ENCODE data around the gene CEBPE.

Gene CEBPE

GRCh38 chr14:23132970-23133369 lies 13.9 kb upstream of the CEBPE start:
- Histone ChIP-seq H2AFZ (ENCODE audit: low read depth, low read length, severe bottlenecking) (no peak overlapping the region), H3K36me3 (ENCODE audit: low read length) (no peaks in the 10 kb centered on the region), H3K9me3 (ENCODE audit: insufficient read depth, low read length) (no peaks in the 10 kb centered on the region), H3K9ac (ENCODE audit: low read length) (no peak overlapping the region), H3K27me3 (ENCODE audit: low read length) (no peaks in the 10 kb centered on the region), H3K9me2 (replicated peaks; ENCODE audit: insufficient read depth, low read length) (no peaks in the 10 kb centered on the region), H4K20me1 (ENCODE audit: low read depth, low read length) (no peaks in the 10 kb centered on the region), H3K4me3 (ENCODE audit: insufficient read depth, low read length, poor library complexity, severe bottlenecking) (no peak overlapping the region), H3F3A (ENCODE audit: insufficient read depth) (no peaks in the 10 kb centered on the region), H3K79me2 (ENCODE audit: insufficient read depth, low read length) (no peaks in the 10 kb centered on the region), H3K27ac (ENCODE audit: low read depth, low read length) (no peak overlapping the region), H3K4me2 (ENCODE audit: low read depth, low read length, poor library complexity, severe bottlenecking) (no peak overlapping the region)
- TF ChIP-seq, protein P1, sequence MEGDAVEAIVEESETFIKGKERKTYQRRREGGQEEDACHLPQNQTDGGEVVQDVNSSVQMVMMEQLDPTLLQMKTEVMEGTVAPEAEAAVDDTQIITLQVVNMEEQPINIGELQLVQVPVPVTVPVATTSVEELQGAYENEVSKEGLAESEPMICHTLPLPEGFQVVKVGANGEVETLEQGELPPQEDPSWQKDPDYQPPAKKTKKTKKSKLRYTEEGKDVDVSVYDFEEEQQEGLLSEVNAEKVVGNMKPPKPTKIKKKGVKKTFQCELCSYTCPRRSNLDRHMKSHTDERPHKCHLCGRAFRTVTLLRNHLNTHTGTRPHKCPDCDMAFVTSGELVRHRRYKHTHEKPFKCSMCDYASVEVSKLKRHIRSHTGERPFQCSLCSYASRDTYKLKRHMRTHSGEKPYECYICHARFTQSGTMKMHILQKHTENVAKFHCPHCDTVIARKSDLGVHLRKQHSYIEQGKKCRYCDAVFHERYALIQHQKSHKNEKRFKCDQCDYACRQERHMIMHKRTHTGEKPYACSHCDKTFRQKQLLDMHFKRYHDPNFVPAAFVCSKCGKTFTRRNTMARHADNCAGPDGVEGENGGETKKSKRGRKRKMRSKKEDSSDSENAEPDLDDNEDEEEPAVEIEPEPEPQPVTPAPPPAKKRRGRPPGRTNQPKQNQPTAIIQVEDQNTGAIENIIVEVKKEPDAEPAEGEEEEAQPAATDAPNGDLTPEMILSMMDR (IDR thresholded peaks at IDR 0.05; ENCODE audit: insufficient read depth, low read length, poor library complexity, severe bottlenecking) = no peak
- TF ChIP-seq EZH2phosphoT487 (conservative IDR thresholded peaks at IDR 0.05; ENCODE audit: low read length) = no peak

DNA sequence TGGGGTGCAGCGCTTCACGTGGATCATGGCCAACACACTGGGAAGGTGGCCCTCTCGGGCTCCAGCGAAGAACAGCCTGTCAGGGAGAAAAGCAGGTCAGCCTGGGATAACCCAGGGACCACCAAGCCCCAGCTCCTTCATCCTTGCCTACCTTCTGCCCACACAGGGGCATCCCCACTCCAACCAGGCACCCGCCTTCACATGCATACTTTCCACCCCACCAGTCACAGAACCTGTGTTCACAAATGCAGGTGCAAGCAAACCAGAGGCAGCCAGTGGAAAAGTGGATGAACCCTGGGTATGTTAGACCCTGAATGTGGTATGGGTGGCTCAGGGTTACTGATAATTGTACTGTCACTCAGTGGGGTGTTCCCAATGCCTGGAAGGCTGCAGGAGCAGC lies 12.4 kb upstream of the CEBPE start:
- H3K27me3 ChIP-seq (ENCODE audit: low read length) = no peaks in the 10 kb centered on the region
- no peak overlapping the region for H3K4me3 ChIP-seq (ENCODE audit: insufficient read depth, low read length, poor library complexity, severe bottlenecking)
- TF ChIP-seq, protein P1 (IDR thresholded peaks at IDR 0.05; ENCODE audit: insufficient read depth, low read length, poor library complexity, severe bottlenecking) = no peak
- no peak for TF ChIP-seq EZH2phosphoT487 (conservative IDR thresholded peaks at IDR 0.05; ENCODE audit: low read length)
- no peak overlapping the region for H3K4me2 ChIP-seq (ENCODE audit: low read depth, low read length, poor library complexity, severe bottlenecking)
- H3K9me2 ChIP-seq (replicated peaks; ENCODE audit: insufficient read depth, low read length) = no peaks in the 10 kb centered on the region
- no peak overlapping the region for H3K27ac ChIP-seq (ENCODE audit: low read depth, low read length)
- H3K9ac ChIP-seq (ENCODE audit: low read length) = no peak overlapping the region
- H3K9me3 ChIP-seq (ENCODE audit: insufficient read depth, low read length) = no peaks in the 10 kb centered on the region
- H2AFZ ChIP-seq (ENCODE audit: low read depth, low read length, severe bottlenecking) = no peak overlapping the region
- no peaks in the 10 kb centered on the region for H3K79me2 ChIP-seq (ENCODE audit: insufficient read depth, low read length)
- H3K36me3 ChIP-seq (ENCODE audit: low read length) = no peaks in the 10 kb centered on the region
- no peaks in the 10 kb centered on the region for H3F3A ChIP-seq (ENCODE audit: insufficient read depth)
- H4K20me1 ChIP-seq (ENCODE audit: low read depth, low read length) = no peaks in the 10 kb centered on the region

- Histone ChIP-seq H3K79me2 (ENCODE audit: insufficient read depth, low read length) (no peaks in the 10 kb centered on the region), H4K20me1 (ENCODE audit: low read depth, low read length) (no peaks in the 10 kb centered on the region), H3K27me3 (ENCODE audit: low read length) (no peaks in the 10 kb centered on the region), H3K4me2 (ENCODE audit: low read depth, low read length, poor library complexity, severe bottlenecking) (no peak overlapping the region), H2AFZ (ENCODE audit: low read depth, low read length, severe bottlenecking) (no peak overlapping the region), H3K27ac (ENCODE audit: low read depth, low read length) (no peak overlapping the region), H3K4me3 (ENCODE audit: insufficient read depth, low read length, poor library complexity, severe bottlenecking) (no peak overlapping the region), H3F3A (ENCODE audit: insufficient read depth) (no peaks in the 10 kb centered on the region), H3K9ac (ENCODE audit: low read length) (no peak overlapping the region), H3K36me3 (ENCODE audit: low read length) (no peaks in the 10 kb centered on the region), H3K9me3 (ENCODE audit: insufficient read depth, low read length) (no peaks in the 10 kb centered on the region), H3K9me2 (replicated peaks; ENCODE audit: insufficient read depth, low read length) (no peaks in the 10 kb centered on the region)
- no peak for TF ChIP-seq EZH2phosphoT487 (conservative IDR thresholded peaks at IDR 0.05; ENCODE audit: low read length)
- TF ChIP-seq, protein P1 (IDR thresholded peaks at IDR 0.05; ENCODE audit: insufficient read depth, low read length, poor library complexity, severe bottlenecking) = no peak
These were observed 11.8 kb upstream of the CEBPE start for GRCh38 chr14:23130871-23131270.

Measured in SU-DHL-6 (cell line).